Heart left ventricle (tissue), 13 donors: ENCODE results near the gene BSND.
"Not testable (repeated sequence)": the region's sequence is repeated elsewhere in the genome, so short reads cannot be mapped to it uniquely, and the experiment has no call there.

Source experiments
- POLR2A ChIP-seq, 2 donors: fragments of 450-650 bp; IDR thresholded peaks; one replicate each; pipeline ENCODE4 v1.6.1; 2017; ENCODE audit warnings: antibody characterized with exemption in 2 of 2, mild to moderate bottlenecking in 2 of 2, moderate library complexity in 2 of 2
- TF ChIP-seq, protein P1 (sequence below), 12 donors: fragments of 200-600 bp; sonication (generic) in 4 of 12; IDR thresholded peaks; one replicate each; pipeline versions ENCODE4 v1.5.0 to v1.8.0; 2018 to 2022; ENCODE audit warnings: antibody characterized with exemption in 12 of 12, mild to moderate bottlenecking in 5 of 12
- donor health status: ischemic (EF 13 %, LVEDD 7.1; RV severe dilation, severe dysfunction).
- donor health status: DM: no; HTN: yes; CAD: no.
- donor health status: DM: no; HTN: no; CAD: no.
- donor health status: ischemic (EF 25% LVEDD 6.9; RV normal size, moderate dysfunction).
- donor health status: ischemic (EF 25% LVEDD 5.7; RV mildly dilated, moderate dysfunction).
- donor health status: ischemic (EF 35%, LVEDD 5.7; RV mildly dilated, moderate dysfunction).
- donor health status: nonischemic (EF 11% LVEDD 7.7; RV severe dilation, severe dysfunction).
- donor health status: DM: yes; HTN: yes; CAD: no.
- donor health status: PGD.
- donor health status: ischemic (EF 29% LVEDD 5.4; RV normal size, mild dysfunction).
- donor health status: nonischemic (EF 23%, LVEDD 6.1; RV moderate dilation, normal function).

DNA sequence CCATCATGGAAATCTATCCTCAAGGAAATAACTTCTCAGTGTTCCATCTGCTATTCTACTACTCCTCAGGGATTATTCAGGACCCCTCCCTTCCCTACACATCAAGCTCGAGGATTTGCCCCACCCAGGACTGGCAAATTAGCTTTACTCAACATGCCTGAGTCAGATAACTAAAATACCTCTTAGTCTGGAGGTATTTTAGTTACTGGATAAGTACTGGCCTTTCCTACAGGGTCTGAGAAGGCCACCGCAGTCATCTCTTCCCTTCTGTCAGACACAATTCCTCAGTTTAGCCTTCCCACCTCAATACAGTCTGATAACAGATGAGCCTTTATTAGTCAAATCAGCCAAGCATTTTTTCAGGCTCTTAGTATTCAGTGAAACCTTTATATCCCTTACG lies 27.9 kb downstream of the BSND start:
- TF ChIP-seq, protein P1, sequence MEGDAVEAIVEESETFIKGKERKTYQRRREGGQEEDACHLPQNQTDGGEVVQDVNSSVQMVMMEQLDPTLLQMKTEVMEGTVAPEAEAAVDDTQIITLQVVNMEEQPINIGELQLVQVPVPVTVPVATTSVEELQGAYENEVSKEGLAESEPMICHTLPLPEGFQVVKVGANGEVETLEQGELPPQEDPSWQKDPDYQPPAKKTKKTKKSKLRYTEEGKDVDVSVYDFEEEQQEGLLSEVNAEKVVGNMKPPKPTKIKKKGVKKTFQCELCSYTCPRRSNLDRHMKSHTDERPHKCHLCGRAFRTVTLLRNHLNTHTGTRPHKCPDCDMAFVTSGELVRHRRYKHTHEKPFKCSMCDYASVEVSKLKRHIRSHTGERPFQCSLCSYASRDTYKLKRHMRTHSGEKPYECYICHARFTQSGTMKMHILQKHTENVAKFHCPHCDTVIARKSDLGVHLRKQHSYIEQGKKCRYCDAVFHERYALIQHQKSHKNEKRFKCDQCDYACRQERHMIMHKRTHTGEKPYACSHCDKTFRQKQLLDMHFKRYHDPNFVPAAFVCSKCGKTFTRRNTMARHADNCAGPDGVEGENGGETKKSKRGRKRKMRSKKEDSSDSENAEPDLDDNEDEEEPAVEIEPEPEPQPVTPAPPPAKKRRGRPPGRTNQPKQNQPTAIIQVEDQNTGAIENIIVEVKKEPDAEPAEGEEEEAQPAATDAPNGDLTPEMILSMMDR (IDR thresholded peaks at IDR 0.05), result not testable (repeated sequence)
- TF ChIP-seq POLR2A (IDR thresholded peaks at IDR 0.05), result not testable (repeated sequence)
